Activated CD8-positive, alpha-beta T cell treated with anti-CD3 and anti-CD28 coated beads, Interleukin-2, amount 10 ng/mL, durations not matched to agents 7 days and 5 days (primary cell): Measurements from ENCODE around the gene FCHSD2. TPM values are rescaled to one million over a fixed set of nuclear protein-coding genes. Genes with fewer than 3 reads are reported as not detected.
A peak's percentile ranks its signal among the peaks of the same experiment; 100 is the strongest.
"Not testable (repeated sequence)": the region's sequence is repeated elsewhere in the genome, so short reads cannot be mapped to it uniquely, and the experiment has no call there.

Experiments used
- ATAC-seq: fragments of 150-1000 bp; cut with Tn5 transposase; one replicate; pipeline ENCODE4 v1.10.0; 2021; ENCODE audit warnings: moderate library complexity
- CTCF ChIA-PET: fragments of 350-600 bp; sonication (Branson Sonifier 250); formaldehyde crosslinking; loops from one replicate; lab custom pipeline; 2021; ENCODE audit warnings: antibody characterized with exemption; lab: Charles Lee
- POLR2A ChIA-PET: fragments of 350-600 bp; sonication (Branson Sonifier 250); formaldehyde crosslinking; loops from one replicate; lab custom pipeline; 2021; ENCODE audit warnings: antibody characterized with exemption; lab: Charles Lee
- DNase-seq: peaks from one replicate; pipeline ENCODE4 v3.0.0-alpha.2; 2020
- H3K27ac Mint-ChIP-seq: one replicate; pipeline ENCODE4 v1.8.0; 2021; ENCODE audit warnings: mild to moderate bottlenecking, mixed read lengths
- H3K27me3 Mint-ChIP-seq: one replicate; pipeline ENCODE4 v1.8.0; 2021; ENCODE audit warnings: low read depth, mixed read lengths
- H3K36me3 Mint-ChIP-seq: one replicate; pipeline ENCODE4 v1.8.0; 2021; ENCODE audit warnings: low read depth, mixed read lengths
- H3K4me1 Mint-ChIP-seq: one replicate; pipeline ENCODE4 v1.8.0; 2021; ENCODE audit warnings: low read depth, mixed read lengths
- H3K4me3 Mint-ChIP-seq: one replicate; pipeline ENCODE4 v1.8.0; 2021; ENCODE audit warnings: mild to moderate bottlenecking, mixed read lengths
- H3K9me3 Mint-ChIP-seq: one replicate; pipeline ENCODE4 v1.8.0; 2022; ENCODE audit warnings: mixed read lengths; ENCODE audit not compliant: insufficient read depth
- total RNA-seq, 2 experiments: library from RNA; stranded (reverse); gene quantifications; one replicate each; pipeline ENCODE4 v1.2.3, GENCODE V29; 2021

FCHSD2 gene
- total RNA-seq, 2 experiments from 2014 or later, result 49.6 to 51.8 TPM

DNA sequence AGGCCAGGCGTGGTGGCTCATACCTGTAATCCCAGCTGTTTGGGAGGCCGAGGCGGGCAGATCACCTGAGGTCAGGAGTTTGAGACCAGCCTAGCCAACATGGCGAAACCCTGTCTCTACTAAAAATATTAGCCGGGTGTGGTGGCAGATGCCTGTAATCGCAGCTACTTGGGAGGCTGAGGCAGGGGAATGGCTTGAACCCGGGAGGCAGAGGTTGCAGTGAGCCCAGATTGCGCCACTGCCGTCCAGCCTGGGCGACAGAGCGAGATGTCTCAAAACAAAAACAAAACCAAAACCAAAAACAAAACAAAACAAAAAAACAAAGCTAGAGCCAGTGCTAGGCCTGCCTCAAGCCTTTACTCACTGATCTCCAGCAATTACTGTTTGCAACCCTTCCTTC, 314.5 kb downstream of the FCHSD2 start:
- H3K4me1 Mint-ChIP-seq, result peaks cover 24% of the 10 kb centered on the region

DNA sequence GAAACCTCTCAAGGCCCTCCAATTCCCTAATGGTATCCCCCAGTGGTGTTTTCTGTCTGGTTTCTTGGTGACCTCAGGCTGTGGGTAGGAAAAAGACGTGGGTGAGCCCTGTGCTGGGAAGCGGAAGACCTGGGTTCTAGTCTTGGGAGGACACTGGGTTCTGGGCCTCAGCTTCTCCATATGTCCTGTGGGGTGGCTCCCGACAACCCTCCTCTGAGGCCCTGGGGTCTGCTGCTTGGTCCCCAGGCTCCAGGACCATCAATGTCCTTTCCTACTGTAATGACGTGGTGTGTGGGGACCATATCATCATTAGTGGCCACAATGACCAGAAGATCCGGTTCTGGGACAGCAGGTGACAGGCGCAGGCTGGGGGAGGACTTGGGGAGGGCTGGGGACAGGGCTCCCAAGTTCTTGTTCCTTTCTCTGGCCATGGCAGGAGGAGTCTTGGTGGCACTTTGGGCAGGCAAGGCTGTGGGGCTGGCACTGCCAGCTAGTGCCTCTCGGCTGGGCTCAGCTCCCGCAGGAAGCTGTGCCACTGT, 315.1 kb downstream of the FCHSD2 start:
- Mint-ChIP-seq H3K4me3 (no peak overlapping the region), H3K27ac (no peak overlapping the region), H3K4me1 (peaks cover 26% of the 10 kb centered on the region), H3K9me3 (no peaks in the 10 kb centered on the region), H3K36me3 (peaks cover 60% of the 10 kb centered on the region), H3K27me3 (no peaks in the 10 kb centered on the region)
- no peak for ATAC-seq
- ChIA-PET POLR2A (interaction anchor here (0.5 to 1.3 kb wide), 2 partner anchors 12 to 25 kb away, joined by 3 to 6 read pairs; no protein-coding TSS in a partner anchor), CTCF (interaction anchor here (1.1 to 2.0 kb wide), 6 partner anchors 12 to 351 kb away, joined by 3 to 12 read pairs (median 8); partner anchors contain the start of genes ATG16L2 and STARD10)
- no peak for DNase-seq

More for the DNA sequence above, 314.5 kb downstream of the FCHSD2 start:
- Mint-ChIP-seq H3K36me3 (peaks cover 61% of the 10 kb centered on the region), H3K27ac (peak overlapping the region; percentile 22)
- H3K4me3 Mint-ChIP-seq, ATAC-seq, H3K27me3 Mint-ChIP-seq, H3K9me3 Mint-ChIP-seq, DNase-seq: not testable (repeated sequence)
- ChIA-PET CTCF (interaction anchor here (1.1 to 2.0 kb wide), 7 partner anchors 12 to 350 kb away, joined by 3 to 12 read pairs (median 7); partner anchors contain the start of genes ATG16L2, FCHSD2 and STARD10), POLR2A (interaction anchor here (1.3 kb wide), 1 partner anchor 12 kb away, joined by 6 read pairs; no protein-coding TSS in a partner anchor)

DNA sequence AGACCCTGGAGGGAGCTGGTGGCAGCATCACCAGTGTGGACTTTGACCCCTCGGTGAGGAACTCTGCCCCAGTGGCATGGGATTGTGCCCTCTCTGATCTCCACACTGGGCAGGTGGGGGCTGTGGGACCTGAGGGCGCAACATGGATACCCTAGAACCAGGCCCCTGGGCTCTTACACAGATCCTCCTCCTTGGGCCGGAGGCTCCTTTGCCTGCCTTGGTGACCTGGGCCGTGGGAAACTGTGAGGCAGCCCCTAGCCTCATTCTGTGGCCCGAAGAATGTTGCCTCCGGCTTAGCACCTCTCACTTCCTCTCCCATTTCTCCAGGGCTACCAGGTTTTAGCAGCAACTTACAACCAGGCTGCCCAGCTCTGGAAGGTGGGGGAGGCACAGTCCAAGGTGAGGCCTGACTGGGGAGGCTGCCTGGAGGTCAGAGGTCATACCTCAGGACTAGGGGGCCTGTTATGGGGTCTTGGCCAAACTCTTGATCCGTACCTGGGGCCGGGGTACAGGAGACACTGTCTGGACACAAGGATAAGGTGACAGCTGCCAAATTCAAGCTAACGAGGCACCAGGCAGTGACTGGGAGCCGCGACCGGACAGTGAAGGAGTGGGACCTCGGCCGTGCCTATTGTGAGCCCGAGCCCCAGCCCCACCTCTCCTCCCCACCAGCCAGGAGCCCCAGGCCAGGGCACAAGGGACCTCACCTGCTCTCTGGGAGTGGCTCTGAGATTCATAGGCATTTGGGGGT, 315.8 kb downstream of the FCHSD2 start:
- ATAC-seq (no peak), DNase-seq (no peak)
- CTCF ChIA-PET, result no interaction called here
- peaks cover 54% of the 10 kb centered on the region for H3K36me3 Mint-ChIP-seq
- no peaks in the 10 kb centered on the region for H3K27me3 Mint-ChIP-seq
- peaks cover 29% of the 10 kb centered on the region for H3K4me1 Mint-ChIP-seq
- H3K27ac Mint-ChIP-seq, result no peak overlapping the region
- no peak overlapping the region for H3K4me3 Mint-ChIP-seq
- POLR2A ChIA-PET, result no interaction called here
- no peaks in the 10 kb centered on the region for H3K9me3 Mint-ChIP-seq

DNA sequence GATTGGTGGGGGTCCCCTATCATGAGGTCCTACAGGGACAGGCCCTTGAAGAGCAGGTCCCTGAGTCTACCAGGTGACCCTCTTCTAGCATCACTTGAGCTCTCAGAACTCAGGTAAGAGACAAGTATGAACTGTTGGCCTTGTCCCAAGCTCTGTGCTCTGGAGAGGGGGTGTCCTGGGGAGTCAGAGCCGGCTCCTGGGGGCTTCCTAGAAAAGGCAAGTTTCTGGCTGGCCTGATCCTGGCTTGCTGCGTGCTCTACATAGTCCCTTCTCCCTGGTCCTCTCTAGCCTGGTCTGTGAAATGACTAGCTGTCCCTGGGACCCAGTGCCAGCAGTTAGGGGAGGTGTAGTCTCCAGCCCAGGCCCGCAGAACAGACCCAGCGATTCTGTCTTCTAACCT, 316.5 kb downstream of the FCHSD2 start:
- CTCF ChIA-PET, result no interaction called here
- POLR2A ChIA-PET, result no interaction called here
- no peak overlapping the region for H3K4me3 Mint-ChIP-seq

DNA sequence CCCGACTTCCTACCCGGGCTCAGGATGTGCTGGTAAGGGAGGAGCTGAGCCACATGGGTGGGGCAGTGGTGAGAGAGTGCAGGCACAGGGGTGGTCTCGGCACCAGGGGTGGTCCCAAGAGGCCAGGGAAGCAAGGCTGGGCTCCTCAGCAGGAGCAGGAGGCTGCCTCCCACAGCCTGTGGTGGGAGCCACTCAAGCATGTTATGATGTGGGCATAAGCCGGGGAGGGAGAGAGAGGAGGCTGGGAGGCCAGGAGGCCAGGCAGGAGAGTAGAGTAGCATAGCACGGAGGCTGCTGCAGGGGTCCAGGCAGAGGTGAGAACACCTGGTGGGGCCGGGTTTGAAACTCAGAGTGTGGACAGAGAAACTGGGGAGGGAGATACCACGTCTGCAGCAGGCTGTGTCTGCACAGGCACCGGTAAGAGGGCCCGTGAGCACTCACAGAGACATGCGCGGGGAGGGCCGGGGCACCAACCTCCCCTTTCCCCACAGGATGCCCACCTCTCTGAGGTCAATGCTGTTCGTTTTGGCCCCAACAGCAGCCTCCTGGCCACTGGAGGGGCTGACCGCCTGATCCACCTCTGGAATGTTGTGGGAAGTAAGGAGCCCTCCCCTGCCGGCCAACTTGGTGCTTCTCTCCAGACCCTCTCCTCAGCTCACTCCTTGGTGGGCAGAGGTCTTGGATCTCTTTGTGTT, 317.2 kb downstream of the FCHSD2 start:
- Mint-ChIP-seq H3K9me3 (no peaks in the 10 kb centered on the region), H3K27me3 (no peaks in the 10 kb centered on the region), H3K4me3 (no peak overlapping the region), H3K4me1 (peaks cover 34% of the 10 kb centered on the region), H3K27ac (peak overlapping the region; percentile 35), H3K36me3 (peaks cover 56% of the 10 kb centered on the region)
- DNase-seq (no peak), ATAC-seq (no peak)
- CTCF ChIA-PET, result no interaction called here
- POLR2A ChIA-PET, result no interaction called here

More for the DNA sequence above, 316.5 kb downstream of the FCHSD2 start:
- Mint-ChIP-seq H3K36me3 (peaks cover 55% of the 10 kb centered on the region), H3K9me3 (no peaks in the 10 kb centered on the region), H3K4me1 (peaks cover 34% of the 10 kb centered on the region), H3K27ac (no peak overlapping the region), H3K27me3 (no peaks in the 10 kb centered on the region)
- no peak for DNase-seq
- ATAC-seq, result no peak

DNA sequence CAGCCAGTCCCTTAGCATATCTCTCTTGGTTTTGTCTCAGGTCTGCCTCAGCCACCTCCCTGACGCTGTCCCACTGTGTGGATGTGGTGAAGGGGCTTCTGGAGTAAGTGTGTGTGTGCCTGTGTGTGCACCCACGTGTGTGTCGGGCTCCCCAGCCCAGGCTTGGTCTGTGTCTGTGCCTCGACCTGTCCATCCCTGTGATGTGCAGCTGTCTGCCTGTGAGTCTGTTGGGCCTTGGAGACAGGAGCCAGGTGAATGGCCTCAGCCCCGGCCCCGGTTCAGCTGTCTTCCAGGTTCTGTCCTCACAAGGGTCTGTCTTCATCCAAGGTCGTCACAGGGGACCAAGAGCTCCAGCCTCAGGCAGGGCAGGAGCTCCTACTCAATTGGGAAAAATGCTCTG, 318.1 kb downstream of the FCHSD2 start:
- H3K27me3 Mint-ChIP-seq, result no peaks in the 10 kb centered on the region
- ChIA-PET CTCF (no interaction called here), POLR2A (no interaction called here)
- peaks cover 55% of the 10 kb centered on the region for H3K36me3 Mint-ChIP-seq
- no peaks in the 10 kb centered on the region for H3K9me3 Mint-ChIP-seq
- H3K27ac Mint-ChIP-seq, result peak overlapping the region; percentile 39
- no peak for ATAC-seq
- H3K4me3 Mint-ChIP-seq, result no peak overlapping the region
- DNase-seq, result no peak
- H3K4me1 Mint-ChIP-seq, result peaks cover 36% of the 10 kb centered on the region

DNA sequence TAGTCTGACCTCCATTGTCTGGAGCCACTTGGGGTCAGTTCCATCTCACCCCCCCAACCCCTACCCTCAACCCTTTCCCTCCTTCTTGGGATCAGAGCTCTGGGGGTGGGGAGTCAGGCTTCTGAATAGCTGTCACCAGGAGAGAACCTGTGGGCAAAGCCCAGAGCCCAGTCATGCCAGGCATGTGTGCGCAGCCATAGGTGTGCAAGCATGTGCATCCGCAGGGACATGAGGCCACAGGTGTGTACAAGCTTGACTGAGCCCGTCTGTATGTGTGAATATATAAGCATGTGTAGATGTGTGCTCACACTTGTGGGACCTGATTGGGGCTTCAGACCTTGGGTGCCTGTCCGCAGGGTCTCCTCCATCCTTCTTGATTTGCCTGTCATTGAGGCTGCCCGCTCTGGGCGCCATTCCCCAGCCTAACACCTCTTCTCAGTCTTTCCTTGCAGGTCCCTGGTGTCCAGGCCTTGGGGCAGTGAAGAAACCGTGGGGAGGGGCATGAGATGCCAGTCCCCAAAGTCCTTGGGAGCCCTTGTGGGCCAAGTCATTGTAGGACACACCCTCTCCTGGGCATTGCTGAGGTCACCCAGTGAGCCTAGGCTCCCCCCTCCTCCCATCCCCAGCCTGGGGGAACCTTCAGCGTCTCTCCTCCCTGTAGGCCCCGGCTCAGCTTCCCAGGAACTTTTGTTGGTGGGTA, 318.9 kb downstream of the FCHSD2 start:
- POLR2A ChIA-PET, result interaction anchor here (0.8 kb wide), 1 partner anchor 13 kb away, joined by 3 read pairs; no protein-coding TSS in a partner anchor
- H3K4me1 Mint-ChIP-seq, result peaks cover 37% of the 10 kb centered on the region
- CTCF ChIA-PET, result no interaction called here
- H3K4me3 Mint-ChIP-seq, result no peak overlapping the region
- no peaks in the 10 kb centered on the region for H3K9me3 Mint-ChIP-seq
- ATAC-seq (no peak), DNase-seq (no peak)
- no peaks in the 10 kb centered on the region for H3K27me3 Mint-ChIP-seq
- H3K36me3 Mint-ChIP-seq, result peaks cover 57% of the 10 kb centered on the region
- peak overlapping the region; percentile 25 for H3K27ac Mint-ChIP-seq

DNA sequence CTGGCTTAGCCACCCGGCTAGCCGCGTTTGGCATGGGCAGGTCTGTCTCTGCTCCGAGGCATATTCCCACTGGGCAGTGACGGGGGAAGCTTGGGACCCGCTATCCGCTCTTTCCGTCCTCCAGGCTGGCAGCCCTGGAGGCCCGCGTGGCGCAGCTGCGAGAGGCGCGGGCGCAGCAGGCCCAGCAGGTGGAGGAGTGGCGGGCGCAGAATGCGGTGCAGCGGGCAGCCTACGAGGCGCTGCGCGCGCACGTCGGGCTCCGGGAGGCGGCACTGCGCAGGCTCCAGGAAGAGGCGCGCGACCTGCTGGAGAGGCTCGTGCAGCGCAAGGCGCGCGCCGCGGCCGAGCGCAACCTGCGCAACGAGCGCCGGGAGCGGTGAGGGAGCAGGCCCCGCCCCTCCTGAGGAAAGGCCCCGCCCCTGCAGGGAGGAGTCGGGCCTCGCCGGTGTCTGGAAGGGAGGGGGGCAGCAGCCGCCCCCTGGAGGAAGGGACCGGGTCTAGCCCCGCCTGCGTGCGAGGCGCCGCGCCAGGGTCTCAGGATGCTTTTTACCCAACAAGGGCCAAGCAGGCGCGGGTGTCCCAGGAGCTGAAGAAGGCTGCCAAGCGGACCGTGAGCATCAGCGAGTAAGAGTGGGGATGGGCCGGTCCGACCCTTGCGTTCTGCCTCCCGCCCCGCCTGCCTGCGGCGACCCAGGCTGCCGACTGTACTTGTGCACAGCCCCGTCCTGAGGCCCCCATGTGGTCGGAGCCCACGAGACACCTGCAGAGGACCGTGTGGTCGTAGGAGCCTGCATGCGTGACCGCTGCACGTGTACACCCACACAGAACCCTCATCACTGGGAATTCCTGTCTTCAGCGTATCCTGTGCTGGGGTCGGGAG, 320.0 kb downstream of the FCHSD2 start:
- Mint-ChIP-seq H3K27ac (no peak overlapping the region), H3K9me3 (no peaks in the 10 kb centered on the region), H3K4me1 (peaks cover 32% of the 10 kb centered on the region), H3K36me3 (peaks cover 64% of the 10 kb centered on the region), H3K4me3 (no peak overlapping the region), H3K27me3 (no peaks in the 10 kb centered on the region)
- peak; percentile 82 for ATAC-seq
- ChIA-PET CTCF (interaction anchor here (1.0 kb wide), 1 partner anchor 9 kb away, joined by 3 read pairs; no protein-coding TSS in a partner anchor), POLR2A (interaction anchor here (0.7 to 0.8 kb wide), 2 partner anchors 10 to 12 kb away, joined by 3 read pairs; no protein-coding TSS in a partner anchor)
- peak; percentile 82 for DNase-seq

DNA sequence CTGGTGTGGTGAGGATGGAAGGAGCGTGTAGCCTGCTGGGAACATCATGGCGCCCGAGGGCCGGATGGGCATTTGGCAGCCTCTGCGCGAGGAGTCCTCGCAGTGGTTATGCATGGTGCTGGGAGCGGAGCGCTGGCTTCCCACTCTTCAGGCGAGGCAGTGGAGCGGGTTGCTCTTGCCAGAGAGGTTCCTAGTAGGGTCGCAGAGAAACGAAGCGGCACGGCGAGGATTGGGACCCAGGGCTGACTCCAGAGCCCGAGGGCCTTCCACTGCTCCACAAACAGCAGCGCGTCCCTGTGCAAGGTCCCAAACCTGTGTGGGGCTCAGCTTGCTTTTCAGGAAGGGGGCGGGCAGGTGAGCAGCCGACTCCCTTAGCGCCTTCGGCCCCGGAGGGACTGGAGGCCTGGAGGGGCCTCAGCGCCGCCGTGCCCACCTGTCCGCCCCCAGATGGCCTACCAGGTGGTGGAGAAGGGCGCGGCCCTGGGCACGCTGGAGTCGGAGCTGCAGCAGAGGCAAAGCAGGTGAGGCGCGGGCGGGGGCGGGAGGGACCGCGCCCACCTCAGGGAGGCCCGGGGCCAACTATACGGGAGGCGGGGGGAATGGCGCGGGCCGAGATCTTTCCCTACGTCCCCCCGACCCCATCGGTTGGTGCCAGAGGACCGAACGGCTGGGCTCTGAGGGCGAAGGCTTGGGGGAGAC, 320.7 kb downstream of the FCHSD2 start:
- Mint-ChIP-seq H3K27ac (peak overlapping the region; percentile 20), H3K27me3 (no peaks in the 10 kb centered on the region), H3K4me1 (peaks cover 33% of the 10 kb centered on the region), H3K4me3 (no peak overlapping the region), H3K9me3 (no peaks in the 10 kb centered on the region), H3K36me3 (peaks cover 64% of the 10 kb centered on the region)
- CTCF ChIA-PET, result interaction anchor here (1.0 kb wide), 1 partner anchor 10 kb away, joined by 3 read pairs; no protein-coding TSS in a partner anchor
- ATAC-seq (no peak), DNase-seq (no peak)
- POLR2A ChIA-PET, result interaction anchor here (0.7 kb wide), 1 partner anchor 10 kb away, joined by 3 read pairs; no protein-coding TSS in a partner anchor

DNA sequence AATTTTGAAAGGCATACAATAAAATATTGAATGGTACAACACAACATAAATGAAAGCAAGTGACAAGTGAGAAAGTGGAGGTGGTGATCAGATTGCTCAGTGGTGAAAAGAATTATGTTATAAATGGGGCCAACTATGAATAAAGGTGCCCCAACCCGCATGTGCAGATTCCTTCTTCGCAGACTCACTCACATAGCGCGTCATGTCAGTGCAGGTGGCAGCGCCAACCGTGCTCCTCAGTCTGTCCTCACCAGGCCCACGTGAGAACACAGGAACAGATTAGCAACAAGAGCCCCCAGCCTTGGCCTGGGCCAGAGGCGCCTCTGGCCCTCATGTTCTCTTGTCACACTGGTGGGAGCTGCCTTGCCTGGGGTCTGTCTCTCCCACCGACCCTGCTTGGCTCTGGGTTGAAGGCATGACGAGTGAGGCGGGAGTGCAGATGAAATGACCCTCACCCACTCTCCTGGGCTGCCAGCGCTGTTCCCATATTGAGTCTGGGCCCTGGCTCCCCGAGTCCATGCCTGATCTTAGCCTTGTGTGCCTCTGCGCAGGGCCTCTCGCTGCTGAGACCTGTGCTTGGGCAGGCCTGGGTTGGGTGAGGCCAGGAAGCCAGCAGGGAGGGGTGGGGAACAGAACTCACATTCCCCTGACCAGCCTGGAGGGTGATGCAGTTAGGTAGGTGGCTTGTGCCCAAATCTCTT, 321.5 kb downstream of the FCHSD2 start:
- H3K4me1 Mint-ChIP-seq, result peaks cover 41% of the 10 kb centered on the region
- no peak for ATAC-seq
- POLR2A ChIA-PET, result no interaction called here
- no peaks in the 10 kb centered on the region for H3K27me3 Mint-ChIP-seq
- peak overlapping the region; percentile 20 for H3K27ac Mint-ChIP-seq
- no peaks in the 10 kb centered on the region for H3K9me3 Mint-ChIP-seq
- H3K4me3 Mint-ChIP-seq, result no peak overlapping the region
- CTCF ChIA-PET, result no interaction called here
- peaks cover 64% of the 10 kb centered on the region for H3K36me3 Mint-ChIP-seq
- no peak for DNase-seq
